ENCODE measurements around the gene MTHFD2L. TPM values are rescaled to one million over a fixed set of nuclear protein-coding genes. Genes with fewer than 3 reads are reported as not detected.

MTHFD2L gene
- polyA plus RNA-seq (2012; ENCODE audit: low read depth, missing spikeins): 8.0 TPM

DNA sequence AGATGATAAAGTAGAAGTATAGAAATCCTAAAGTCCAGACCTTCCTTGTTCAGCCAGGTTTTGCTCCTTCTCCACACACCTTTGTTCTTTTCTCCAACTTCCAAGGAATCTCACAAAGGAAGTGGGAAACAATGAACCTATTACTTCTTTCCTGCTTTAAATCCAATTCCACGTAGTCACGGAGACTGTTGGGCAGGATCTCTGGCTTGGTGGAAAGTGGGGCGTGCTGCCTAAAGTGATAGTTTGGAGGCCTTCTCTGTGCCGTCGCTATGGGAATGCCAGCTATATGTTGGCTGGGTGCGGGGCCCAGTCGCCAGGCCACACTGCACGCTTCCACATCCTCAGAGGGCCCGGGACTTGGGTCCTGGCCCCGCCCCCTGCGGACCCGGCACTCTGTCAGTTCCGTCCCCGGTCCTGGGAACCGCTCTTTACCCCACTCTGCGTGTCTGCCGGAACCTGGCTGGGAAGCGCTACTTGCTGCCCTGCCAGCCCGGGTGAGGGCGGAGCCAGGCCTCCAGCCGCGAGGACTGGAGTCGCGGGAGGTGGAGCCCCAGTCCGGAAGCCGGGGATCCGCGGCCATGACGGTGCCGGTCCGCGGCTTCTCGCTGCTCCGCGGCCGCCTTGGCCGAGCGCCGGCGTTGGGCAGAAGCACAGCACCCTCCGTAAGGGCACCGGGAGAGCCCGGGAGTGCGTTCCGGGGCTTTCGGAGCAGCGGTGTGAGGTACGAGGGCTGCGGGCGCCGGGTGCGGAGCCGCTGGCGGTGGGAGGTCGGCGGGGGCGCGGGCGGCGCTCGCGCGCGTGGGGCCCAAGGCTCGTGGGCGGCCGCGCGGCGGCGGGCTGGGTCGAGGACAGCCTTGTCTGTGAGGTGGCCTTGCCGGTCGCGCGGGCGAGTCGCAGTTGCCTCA is at the start of gene MTHFD2L:
MTHFD2L (plus strand) TSS at position 558 of the 905 bp plus-strand sequence; CDS start at position 579, 21 bp downstream.
- TF ChIP-seq TAF1 (IDR thresholded peaks at IDR 0.05; ENCODE audit: low read depth, low read length): peak; percentile 60
- TF ChIP-seq POLR2A (IDR thresholded peaks at IDR 0.05; ENCODE audit: low read depth, low read length): peak; percentile 92
- peak; percentile 92 for TF ChIP-seq POLR2AphosphoS5 (IDR thresholded peaks at IDR 0.05; ENCODE audit: low read depth, low read length)
- TF ChIP-seq SPI1 (IDR thresholded peaks at IDR 0.05; ENCODE audit: low read depth, low read length): no peak
- TF ChIP-seq POU2F2 (IDR thresholded peaks at IDR 0.05; ENCODE audit: low read depth, low read length): no peak
- DNase-seq (ENCODE audit: insufficient read length, low spot score) (peak; percentile 87), FAIRE-seq (peak; percentile 97)

DNA sequence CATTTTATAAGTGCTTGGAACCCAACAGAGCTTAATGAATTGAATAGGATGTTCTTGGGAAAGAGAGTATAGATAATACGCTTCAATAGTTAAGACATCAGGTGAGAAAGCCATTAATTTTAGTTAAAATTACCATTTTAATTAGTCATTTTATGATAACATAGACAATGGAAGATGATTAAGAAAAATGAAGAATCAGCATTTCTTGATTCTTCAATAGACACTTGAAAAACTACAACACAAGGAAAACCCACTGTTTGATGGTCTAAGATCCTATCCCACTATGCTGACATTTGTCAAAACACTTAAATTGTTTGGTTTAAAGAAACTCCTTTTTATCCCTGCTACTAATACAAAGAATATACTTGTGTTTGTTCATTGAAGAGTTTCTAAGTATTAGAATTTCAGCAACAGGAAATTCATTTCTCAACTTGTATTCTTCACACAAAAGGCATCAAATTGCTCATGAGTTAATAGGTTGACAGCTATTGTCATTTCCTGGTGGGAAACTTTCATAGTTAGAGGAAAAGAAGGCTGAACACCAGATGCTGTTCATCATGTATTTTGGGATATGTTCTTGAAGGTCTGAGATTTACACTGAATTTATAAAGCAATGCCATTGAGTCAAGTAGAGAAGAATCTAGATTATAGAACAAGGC is 49.3 kb upstream of the MTHFD2L start:
- no peak for FAIRE-seq
- no peak for DNase-seq (ENCODE audit: insufficient read length, low spot score)
- TF ChIP-seq SPI1 (IDR thresholded peaks at IDR 0.05; ENCODE audit: low read depth, low read length) (no peak), POLR2AphosphoS5 (IDR thresholded peaks at IDR 0.05; ENCODE audit: low read depth, low read length) (no peak), POLR2A (IDR thresholded peaks at IDR 0.05; ENCODE audit: low read depth, low read length) (no peak), PAX5 (IDR thresholded peaks at IDR 0.05; ENCODE audit: insufficient read depth, low read length, severe bottlenecking) (no peak), TAF1 (IDR thresholded peaks at IDR 0.05; ENCODE audit: low read depth, low read length) (no peak), POU2F2 (IDR thresholded peaks at IDR 0.05; ENCODE audit: low read depth, low read length) (no peak)

DNA sequence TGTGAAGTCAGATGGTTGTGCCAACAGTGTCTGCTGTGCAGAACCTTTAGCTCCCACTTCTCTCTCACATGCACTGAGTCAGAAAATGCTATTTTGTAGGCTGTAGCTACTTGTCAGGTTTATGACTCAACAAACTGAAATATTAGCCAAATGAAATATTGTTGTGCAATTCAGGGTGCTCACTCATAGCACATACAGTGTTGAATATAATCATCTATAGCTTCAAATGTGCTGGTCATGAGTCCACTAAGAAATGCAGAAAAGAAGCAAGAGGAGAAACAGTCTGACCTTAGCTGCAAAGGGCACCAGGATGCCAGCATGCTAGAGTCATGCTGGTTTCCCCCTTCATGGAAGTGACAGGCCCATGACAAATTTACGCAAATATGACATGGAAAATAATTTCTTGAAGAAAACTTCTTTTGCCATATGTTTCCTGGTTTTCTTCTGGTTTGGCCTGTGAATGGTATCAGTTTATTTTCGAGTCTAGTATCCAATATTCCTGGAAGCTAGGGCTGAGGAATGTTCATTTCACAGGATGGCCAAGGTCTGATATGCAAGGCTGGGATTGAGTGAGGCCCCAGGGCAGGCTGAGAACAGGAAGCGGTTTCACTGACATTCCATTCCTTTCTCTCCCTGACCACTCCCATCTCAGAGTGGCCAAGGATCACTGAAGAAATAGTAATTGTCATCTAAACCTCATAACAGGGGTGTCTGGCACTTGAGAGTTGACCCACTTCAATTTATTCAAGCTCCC is 48.6 kb upstream of the MTHFD2L start:
- TF ChIP-seq SPI1 (IDR thresholded peaks at IDR 0.05; ENCODE audit: low read depth, low read length) (no peak), PAX5 (IDR thresholded peaks at IDR 0.05; ENCODE audit: insufficient read depth, low read length, severe bottlenecking) (no peak), TAF1 (IDR thresholded peaks at IDR 0.05; ENCODE audit: low read depth, low read length) (no peak), POLR2AphosphoS5 (IDR thresholded peaks at IDR 0.05; ENCODE audit: low read depth, low read length) (no peak), POU2F2 (IDR thresholded peaks at IDR 0.05; ENCODE audit: low read depth, low read length) (no peak), POLR2A (IDR thresholded peaks at IDR 0.05; ENCODE audit: low read depth, low read length) (no peak)
- DNase-seq (ENCODE audit: insufficient read length, low spot score) (no peak), FAIRE-seq (no peak)

DNA sequence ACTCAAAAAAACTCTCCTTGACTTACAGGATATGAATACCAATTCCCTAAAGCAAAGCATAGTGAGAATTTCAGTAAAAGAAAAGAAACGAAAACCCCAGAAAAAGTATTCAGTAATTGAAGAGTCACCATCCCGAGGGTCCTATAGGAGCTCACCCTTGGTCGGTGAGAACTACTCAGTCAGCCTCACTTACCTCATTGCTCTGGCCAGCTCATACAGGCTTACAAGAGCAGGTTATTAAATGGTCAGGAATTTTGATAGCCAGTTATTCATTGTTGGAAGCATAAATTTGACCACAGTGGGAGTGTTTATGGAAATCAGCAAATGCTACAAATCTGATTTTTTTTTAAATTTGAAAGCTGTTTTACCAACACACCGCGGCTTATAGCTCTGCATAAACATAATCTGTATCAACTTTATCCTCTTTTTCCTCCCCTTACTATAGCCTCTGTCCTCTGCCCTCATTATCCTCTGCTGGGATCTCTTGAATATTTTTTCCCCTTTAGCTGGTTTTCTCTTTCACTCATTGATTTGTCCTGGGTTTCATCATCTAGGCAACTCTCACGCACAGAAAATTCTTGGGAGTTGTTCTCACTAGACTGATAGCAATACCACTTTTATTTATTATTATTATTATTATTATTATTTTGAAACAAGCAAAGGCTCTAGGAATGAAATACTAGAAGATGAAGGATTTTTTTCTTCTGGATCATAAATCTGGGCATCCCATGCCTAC is 47.9 kb upstream of the MTHFD2L start:
- TF ChIP-seq POLR2AphosphoS5 (IDR thresholded peaks at IDR 0.05; ENCODE audit: low read depth, low read length) (no peak), PAX5 (IDR thresholded peaks at IDR 0.05; ENCODE audit: insufficient read depth, low read length, severe bottlenecking) (no peak), TAF1 (IDR thresholded peaks at IDR 0.05; ENCODE audit: low read depth, low read length) (no peak), POLR2A (IDR thresholded peaks at IDR 0.05; ENCODE audit: low read depth, low read length) (no peak), POU2F2 (IDR thresholded peaks at IDR 0.05; ENCODE audit: low read depth, low read length) (no peak), SPI1 (IDR thresholded peaks at IDR 0.05; ENCODE audit: low read depth, low read length) (no peak)
- no peak for DNase-seq (ENCODE audit: insufficient read length, low spot score)
- no peak for FAIRE-seq

DNA sequence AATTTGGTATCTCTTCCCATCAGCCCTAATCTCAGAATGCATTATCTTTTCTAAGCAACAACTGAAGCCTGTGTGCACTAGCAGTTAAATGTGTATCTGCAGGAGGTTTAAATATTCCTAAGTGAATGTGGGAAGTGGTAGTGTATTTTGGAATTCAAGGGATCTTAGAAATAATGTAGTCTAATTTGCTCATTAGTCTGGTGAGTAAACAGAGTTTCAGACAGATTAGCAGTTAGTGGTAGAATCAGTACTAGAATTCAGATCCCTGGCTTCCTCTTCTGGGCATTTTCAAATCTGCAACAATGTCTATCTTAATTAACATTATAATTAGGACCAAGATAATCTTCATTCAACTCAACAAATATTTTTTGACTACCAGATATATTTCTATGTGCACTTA is 47.2 kb upstream of the MTHFD2L start:
- FAIRE-seq (no peak), DNase-seq (ENCODE audit: insufficient read length, low spot score) (no peak)
- TF ChIP-seq TAF1 (IDR thresholded peaks at IDR 0.05; ENCODE audit: low read depth, low read length) (no peak), POU2F2 (IDR thresholded peaks at IDR 0.05; ENCODE audit: low read depth, low read length) (no peak), PAX5 (IDR thresholded peaks at IDR 0.05; ENCODE audit: insufficient read depth, low read length, severe bottlenecking) (no peak), POLR2A (IDR thresholded peaks at IDR 0.05; ENCODE audit: low read depth, low read length) (no peak), POLR2AphosphoS5 (IDR thresholded peaks at IDR 0.05; ENCODE audit: low read depth, low read length) (no peak), SPI1 (IDR thresholded peaks at IDR 0.05; ENCODE audit: low read depth, low read length) (no peak)

DNA sequence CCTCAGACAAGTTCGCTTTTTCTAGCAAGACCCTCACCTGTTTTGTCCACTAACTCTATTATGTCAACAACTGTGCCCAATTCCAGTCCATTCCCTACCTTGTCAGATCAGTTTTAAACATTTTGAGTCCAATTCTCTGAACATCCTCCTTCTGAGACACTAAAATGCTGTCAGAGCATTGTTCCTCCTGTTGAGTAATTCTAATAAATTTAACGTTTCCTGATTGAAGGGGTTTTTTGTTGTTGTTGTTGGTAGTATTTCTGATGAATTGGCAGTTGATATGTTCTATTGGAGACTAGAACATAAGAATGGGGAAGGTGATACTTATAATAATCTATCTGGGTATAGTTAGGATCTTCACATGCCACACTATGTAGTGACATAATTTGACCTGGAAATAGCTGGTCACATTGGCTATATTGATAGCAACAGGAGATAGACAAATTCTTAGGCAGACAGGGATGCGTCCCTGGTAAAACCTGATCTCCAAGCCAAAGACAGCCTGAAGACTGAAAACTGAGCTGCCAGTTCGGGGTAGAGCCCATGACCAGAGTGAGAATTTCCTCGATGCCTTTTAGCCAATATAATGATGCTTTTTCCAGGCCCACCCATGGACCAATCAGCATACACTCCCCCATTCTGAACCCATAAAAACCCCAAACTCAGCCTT is 46.5 kb upstream of the MTHFD2L start:
- FAIRE-seq (no peak), DNase-seq (ENCODE audit: insufficient read length, low spot score) (no peak)
- TF ChIP-seq POLR2A (IDR thresholded peaks at IDR 0.05; ENCODE audit: low read depth, low read length) (no peak), TAF1 (IDR thresholded peaks at IDR 0.05; ENCODE audit: low read depth, low read length) (no peak)

DNA sequence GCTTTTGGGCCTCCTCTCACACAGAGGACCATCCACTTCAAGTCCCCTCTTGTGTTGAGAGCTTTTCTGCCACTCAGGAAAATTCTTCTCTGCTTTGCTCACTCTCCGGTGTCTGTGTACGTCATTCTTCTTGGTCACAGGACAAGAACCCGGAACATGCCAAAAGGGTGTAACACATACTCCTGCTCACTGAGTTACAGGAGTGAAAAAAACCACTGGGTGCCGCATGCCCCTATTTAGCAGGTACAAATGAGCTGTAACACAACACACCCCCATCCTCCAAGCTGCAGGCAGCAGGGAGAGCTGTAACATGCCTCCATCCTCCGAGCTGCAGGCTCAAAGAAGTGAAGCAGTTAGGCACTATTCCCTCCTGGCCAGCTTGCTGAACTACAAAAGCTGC is 45.9 kb upstream of the MTHFD2L start:
- DNase-seq (ENCODE audit: insufficient read length, low spot score): no peak
- TF ChIP-seq SPI1 (IDR thresholded peaks at IDR 0.05; ENCODE audit: low read depth, low read length) (no peak), TAF1 (IDR thresholded peaks at IDR 0.05; ENCODE audit: low read depth, low read length) (no peak), POLR2A (IDR thresholded peaks at IDR 0.05; ENCODE audit: low read depth, low read length) (no peak), POLR2AphosphoS5 (IDR thresholded peaks at IDR 0.05; ENCODE audit: low read depth, low read length) (no peak), POU2F2 (IDR thresholded peaks at IDR 0.05; ENCODE audit: low read depth, low read length) (no peak), PAX5 (IDR thresholded peaks at IDR 0.05; ENCODE audit: insufficient read depth, low read length, severe bottlenecking) (no peak)
- no peak for FAIRE-seq

DNA sequence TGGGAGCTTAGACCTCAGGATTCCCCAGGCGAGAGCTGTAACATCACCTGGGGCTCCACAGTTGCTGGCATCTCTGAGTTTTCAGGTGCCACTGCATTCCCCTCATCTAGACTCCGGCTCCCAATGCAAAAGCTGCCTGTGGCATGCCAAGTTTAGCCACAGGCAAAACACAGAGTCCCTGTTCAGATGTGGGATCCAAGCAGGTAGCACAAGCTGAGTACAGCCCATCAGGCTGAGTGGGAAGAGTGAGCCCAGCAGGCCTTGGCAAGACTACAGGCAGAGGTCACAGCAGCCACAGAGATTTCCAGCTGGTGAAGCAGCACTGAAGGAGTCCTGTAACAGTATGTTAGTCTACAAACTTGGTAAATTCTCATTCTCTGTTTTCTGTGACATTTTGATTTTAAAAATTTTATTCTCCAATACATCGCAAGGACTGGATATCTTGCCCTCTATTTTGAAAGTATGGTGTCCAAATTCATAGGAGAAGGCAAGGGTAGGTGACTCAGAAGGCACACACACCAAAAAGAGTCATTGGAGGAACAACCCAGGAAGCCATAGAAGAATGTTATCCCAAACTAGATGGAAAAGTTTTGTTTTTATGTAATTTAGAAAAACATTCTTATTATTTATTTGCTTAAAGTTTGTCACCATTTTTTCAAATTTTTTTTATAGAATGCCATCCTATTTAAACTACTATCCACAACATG is 45.4 kb upstream of the MTHFD2L start:
- no peak for DNase-seq (ENCODE audit: insufficient read length, low spot score)
- TF ChIP-seq TAF1 (IDR thresholded peaks at IDR 0.05; ENCODE audit: low read depth, low read length) (no peak), POU2F2 (IDR thresholded peaks at IDR 0.05; ENCODE audit: low read depth, low read length) (no peak), POLR2A (IDR thresholded peaks at IDR 0.05; ENCODE audit: low read depth, low read length) (no peak), PAX5 (IDR thresholded peaks at IDR 0.05; ENCODE audit: insufficient read depth, low read length, severe bottlenecking) (no peak), SPI1 (IDR thresholded peaks at IDR 0.05; ENCODE audit: low read depth, low read length) (no peak), POLR2AphosphoS5 (IDR thresholded peaks at IDR 0.05; ENCODE audit: low read depth, low read length) (no peak)
- FAIRE-seq: no peak

All from GM12891 (cell line).